ENCODE data around the gene HMGCS2. TPM values are rescaled to one million over a fixed set of nuclear protein-coding genes. Genes with fewer than 3 reads are reported as not detected.

The HMGCS2 gene
- total RNA-seq, 2 experiments from 2014 or later, result not detected

DNA sequence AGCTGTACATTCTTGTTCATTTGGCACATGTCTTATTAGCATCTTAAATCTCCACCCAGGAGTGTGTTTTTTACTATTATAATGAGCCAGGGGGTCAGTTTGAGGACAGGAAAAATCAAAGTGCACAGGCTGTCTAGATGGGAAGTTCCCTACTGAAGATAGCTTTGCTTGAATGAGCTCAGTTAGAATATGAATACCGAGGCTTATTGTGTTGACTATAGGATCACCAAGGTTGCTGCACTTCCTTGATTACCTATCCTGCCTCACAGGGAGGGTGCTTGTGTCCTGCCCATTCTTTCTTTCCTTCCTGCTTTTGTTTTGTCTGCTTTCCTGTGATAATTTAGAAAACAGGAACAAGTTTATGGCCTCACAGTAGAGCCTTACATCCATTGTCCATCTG, 40.7 kb downstream of the HMGCS2 start:
- peaks cover 99% of the 10 kb centered on the region for H3K36me3 ChIP-seq (ENCODE audit: insufficient read depth, low read length)
- BruUV-seq (replicated peaks), result no TSS peak
- H3K79me2 ChIP-seq (ENCODE audit: insufficient read depth, low read depth, low read length), result no peaks in the 10 kb centered on the region
- no peak overlapping the region for H3K27ac ChIP-seq (ENCODE audit: low read depth, low read length, poor library complexity, severe bottlenecking)
- H3K4me3 ChIP-seq (ENCODE audit: low read depth, low read length, poor library complexity, severe bottlenecking), result no peak overlapping the region
- no peaks in the 10 kb centered on the region for H3K9me2 ChIP-seq (ENCODE audit: insufficient read depth, low read length)
- no peaks in the 10 kb centered on the region; the same call in 1 of the 2 replicates for H4K20me1 ChIP-seq (ENCODE audit: insufficient read depth, low read length)
- no peaks in the 10 kb centered on the region for H3K4me1 ChIP-seq (ENCODE audit: insufficient read depth, low read length, poor library complexity, severe bottlenecking)
- POLR2A ChIA-PET, result no interaction called here
- H3K4me2 ChIP-seq (ENCODE audit: low read length), result no peak overlapping the region
- TF ChIP-seq CTCF (conservative IDR thresholded peaks at IDR 0.05; ENCODE audit: low read length) (no peak), EZH2phosphoT487 (IDR thresholded peaks at IDR 0.05; ENCODE audit: borderline replicate concordance, low read depth, low read length) (no peak)
- DNase-seq (ENCODE audit: low spot score), result no peak
- intact Hi-C loops (cut with micrococcal nuclease; ENCODE audit: unreplicated experiment), result no loop called here
- H2AFZ ChIP-seq (ENCODE audit: low read length), result no peak overlapping the region
- H3K9me3 ChIP-seq (ENCODE audit: low read length), result no peaks in the 10 kb centered on the region
- CTCF ChIA-PET (ENCODE audit: unreplicated experiment), result no interaction called here

DNA sequence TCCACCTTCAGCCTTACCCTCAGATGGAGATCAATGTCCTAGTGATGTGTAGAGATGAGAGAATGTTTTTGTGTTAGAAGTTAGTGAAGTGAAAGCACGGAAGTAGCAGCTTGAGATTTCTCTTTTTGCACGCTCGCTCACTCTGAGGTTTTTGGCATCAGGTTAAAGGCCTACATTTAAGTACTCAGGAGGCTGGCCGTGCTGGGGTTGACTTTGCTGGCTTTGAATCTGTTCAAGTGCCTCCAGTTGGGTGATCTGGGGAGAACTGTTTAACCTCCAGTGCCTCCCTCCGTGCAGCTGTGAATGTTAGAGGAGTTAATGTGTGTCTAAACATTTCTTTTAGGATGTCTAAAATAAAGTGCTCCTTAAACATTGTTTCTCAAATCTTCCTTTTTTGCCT, 43.1 kb downstream of the HMGCS2 start:
- no peak for DNase-seq (ENCODE audit: low spot score)
- Histone ChIP-seq H3K79me2 (ENCODE audit: insufficient read depth, low read depth, low read length) (peaks cover 3% of the 10 kb centered on the region; the same call in 1 of the 2 replicates), H3K4me3 (ENCODE audit: low read depth, low read length, poor library complexity, severe bottlenecking) (no peak overlapping the region), H3K9me3 (ENCODE audit: low read length) (no peaks in the 10 kb centered on the region), H3K36me3 (ENCODE audit: insufficient read depth, low read length) (peaks cover 99% of the 10 kb centered on the region), H3K27ac (ENCODE audit: low read depth, low read length, poor library complexity, severe bottlenecking) (no peak overlapping the region), H3K9me2 (ENCODE audit: insufficient read depth, low read length) (no peaks in the 10 kb centered on the region), H4K20me1 (ENCODE audit: insufficient read depth, low read length) (no peaks in the 10 kb centered on the region; the same call in 1 of the 2 replicates), H2AFZ (ENCODE audit: low read length) (no peak overlapping the region), H3K4me2 (ENCODE audit: low read length) (no peak overlapping the region), H3K4me1 (ENCODE audit: insufficient read depth, low read length, poor library complexity, severe bottlenecking) (no peaks in the 10 kb centered on the region)
- ChIA-PET POLR2A (no interaction called here), CTCF (ENCODE audit: unreplicated experiment) (no interaction called here)
- intact Hi-C loops (cut with micrococcal nuclease; ENCODE audit: unreplicated experiment), result no loop called here
- no peak for TF ChIP-seq EZH2phosphoT487 (IDR thresholded peaks at IDR 0.05; ENCODE audit: borderline replicate concordance, low read depth, low read length)
- TF ChIP-seq CTCF (conservative IDR thresholded peaks at IDR 0.05; ENCODE audit: low read length), result no peak
- no TSS peak for BruUV-seq (replicated peaks)

GRCh38 chr1:119724611-119725218, 44.0 kb downstream of the HMGCS2 start:
- CTCF ChIA-PET (ENCODE audit: unreplicated experiment), result no interaction called here

More at GRCh38 chr1:119724611-119725218, 44.0 kb downstream of the HMGCS2 start:
- DNase-seq (ENCODE audit: low spot score), result no peak
- Histone ChIP-seq H3K4me2 (ENCODE audit: low read length) (no peak overlapping the region), H4K20me1 (ENCODE audit: insufficient read depth, low read length) (no peaks in the 10 kb centered on the region), H3K9me3 (ENCODE audit: low read length) (no peaks in the 10 kb centered on the region), H2AFZ (ENCODE audit: low read length) (no peak overlapping the region), H3K79me2 (ENCODE audit: insufficient read depth, low read depth, low read length) (peaks cover 12% of the 10 kb centered on the region; the same call in 1 of the 2 replicates), H3K27ac (ENCODE audit: low read depth, low read length, poor library complexity, severe bottlenecking) (no peak overlapping the region), H3K9me2 (ENCODE audit: insufficient read depth, low read length) (no peaks in the 10 kb centered on the region), H3K36me3 (ENCODE audit: insufficient read depth, low read length) (peaks cover 99% of the 10 kb centered on the region), H3K4me1 (ENCODE audit: insufficient read depth, low read length, poor library complexity, severe bottlenecking) (no peaks in the 10 kb centered on the region), H3K4me3 (ENCODE audit: low read depth, low read length, poor library complexity, severe bottlenecking) (no peak overlapping the region)
- POLR2A ChIA-PET, result interaction anchor here (0.6 to 1.1 kb wide), 3 partner anchors 10 to 61 kb away, joined by 3 to 6 read pairs (median 3); partner anchors contain the start of gene PHGDH
- intact Hi-C loops (cut with micrococcal nuclease; ENCODE audit: unreplicated experiment), result no loop called here
- TF ChIP-seq CTCF (conservative IDR thresholded peaks at IDR 0.05; ENCODE audit: low read length) (no peak), EZH2phosphoT487 (IDR thresholded peaks at IDR 0.05; ENCODE audit: borderline replicate concordance, low read depth, low read length) (no peak)
- BruUV-seq (replicated peaks), result TSS peak; percentile 3

All from OCI-LY7 (cell line).